SK-N-MC (cell line): ENCODE measurements around the gene RPL10A.
"Not testable (repeated sequence)": the region's sequence is repeated elsewhere in the genome, so short reads cannot be mapped to it uniquely, and the experiment has no call there.

Experiments used
- EZH2 ChIP-seq: fragments of 200-600 bp; sonication (generic); IDR thresholded peaks from one replicate; pipeline ENCODE4 v1.6.1; 2017; ENCODE audit warnings: antibody characterized with exemption
- POLR2AphosphoS5 ChIP-seq: IDR thresholded peaks from 2 replicates; pipeline ENCODE4 v1.6.1; 2012; ENCODE audit warnings: mild to moderate bottlenecking, low read depth, low read length, borderline replicate concordance

GRCh38 chr6:35438378-35439065, 29.7 kb upstream of the RPL10A start:
- not testable (repeated sequence) for TF ChIP-seq POLR2AphosphoS5, EZH2
